ENCODE data around the gene GLB1L. TPM values are rescaled to one million over a fixed set of nuclear protein-coding genes. Genes with fewer than 3 reads are reported as not detected.

GLB1L gene
- total RNA-seq, 1 donor from 2014 or later: 7.2 TPM

DNA sequence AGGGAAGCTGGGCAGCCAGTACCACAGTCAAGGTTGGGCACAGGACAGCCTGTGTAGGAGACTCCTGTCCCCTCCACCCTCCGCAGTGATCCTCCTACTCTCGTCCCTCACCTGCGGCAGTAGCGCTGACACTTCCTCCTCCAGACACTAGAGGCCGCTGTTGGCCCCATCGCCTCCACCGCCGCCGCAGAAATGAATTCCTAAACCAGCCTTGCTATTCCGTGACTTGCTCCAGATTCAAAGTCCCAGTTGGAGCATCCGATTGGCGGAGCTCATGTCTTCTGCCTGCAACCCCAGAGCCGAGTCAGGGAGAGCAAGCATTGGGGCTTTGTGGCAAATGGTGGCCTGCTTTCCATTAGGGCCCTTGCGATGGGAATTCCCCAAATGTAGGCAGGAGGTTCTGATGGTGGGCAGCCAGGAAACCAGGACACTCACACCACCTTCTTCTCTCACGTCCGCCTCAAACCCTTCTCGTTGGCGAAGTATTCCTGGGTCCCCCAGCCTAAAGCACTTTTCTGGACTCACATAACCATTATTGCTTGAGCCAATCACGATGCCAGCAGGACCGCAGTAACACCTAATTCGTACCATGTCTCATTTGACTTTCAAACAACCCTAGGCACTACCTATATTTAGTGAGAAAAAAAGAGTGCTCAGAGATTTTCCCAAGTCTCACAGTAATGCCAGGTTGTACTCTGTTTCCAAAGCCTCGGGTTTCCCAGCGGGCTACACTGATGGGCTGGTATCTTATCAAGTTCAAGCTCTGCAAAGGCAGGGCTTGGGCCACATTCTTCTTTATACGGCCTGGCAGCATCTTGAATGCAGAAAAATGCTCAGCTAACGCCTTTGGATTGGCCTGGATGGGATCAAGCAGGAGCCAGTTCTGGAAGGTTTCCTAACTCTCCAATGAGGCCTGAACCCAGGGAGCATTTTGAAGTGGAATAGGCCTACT, 32.7 kb upstream of the GLB1L start:
- no peaks in the 10 kb centered on the region for H3K9me3 ChIP-seq (ENCODE audit: low read depth)
- H3K9ac ChIP-seq: no peak overlapping the region
- peak; percentile 83 for DNase-seq (ENCODE audit: low spot score)
- peaks cover 7% of the 10 kb centered on the region for H3K27me3 ChIP-seq
- H3K27ac ChIP-seq: no peak overlapping the region
- H2AFZ ChIP-seq (replicated peaks): peak overlapping the region; percentile 54
- H3F3A ChIP-seq (ENCODE audit: low read depth): peaks cover 13% of the 10 kb centered on the region
- Mint-ChIP-seq H3K27me3 (ENCODE audit: insufficient read depth, low read depth) (peaks cover 15% of the 10 kb centered on the region), H3K9me3 (no peaks in the 10 kb centered on the region), H3K27ac (no peak overlapping the region), H3K4me3 (peak overlapping the region; percentile 87), H3K4me1 (peaks cover 36% of the 10 kb centered on the region), H3K36me3 (peaks cover 4% of the 10 kb centered on the region)
- H3K79me2 ChIP-seq (ENCODE audit: low read depth): no peaks in the 10 kb centered on the region
- TF ChIP-seq, protein P1, sequence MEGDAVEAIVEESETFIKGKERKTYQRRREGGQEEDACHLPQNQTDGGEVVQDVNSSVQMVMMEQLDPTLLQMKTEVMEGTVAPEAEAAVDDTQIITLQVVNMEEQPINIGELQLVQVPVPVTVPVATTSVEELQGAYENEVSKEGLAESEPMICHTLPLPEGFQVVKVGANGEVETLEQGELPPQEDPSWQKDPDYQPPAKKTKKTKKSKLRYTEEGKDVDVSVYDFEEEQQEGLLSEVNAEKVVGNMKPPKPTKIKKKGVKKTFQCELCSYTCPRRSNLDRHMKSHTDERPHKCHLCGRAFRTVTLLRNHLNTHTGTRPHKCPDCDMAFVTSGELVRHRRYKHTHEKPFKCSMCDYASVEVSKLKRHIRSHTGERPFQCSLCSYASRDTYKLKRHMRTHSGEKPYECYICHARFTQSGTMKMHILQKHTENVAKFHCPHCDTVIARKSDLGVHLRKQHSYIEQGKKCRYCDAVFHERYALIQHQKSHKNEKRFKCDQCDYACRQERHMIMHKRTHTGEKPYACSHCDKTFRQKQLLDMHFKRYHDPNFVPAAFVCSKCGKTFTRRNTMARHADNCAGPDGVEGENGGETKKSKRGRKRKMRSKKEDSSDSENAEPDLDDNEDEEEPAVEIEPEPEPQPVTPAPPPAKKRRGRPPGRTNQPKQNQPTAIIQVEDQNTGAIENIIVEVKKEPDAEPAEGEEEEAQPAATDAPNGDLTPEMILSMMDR (IDR thresholded peaks at IDR 0.05): peak; percentile 94
- TF ChIP-seq EZH2phosphoT487 (IDR thresholded peaks at IDR 0.05) (no peak), EZH2 (IDR thresholded peaks at IDR 0.05) (peak; percentile 55)
- peaks cover 15% of the 10 kb centered on the region for H3K4me1 ChIP-seq
- H3K36me3 ChIP-seq: no peaks in the 10 kb centered on the region
- H3K4me2 ChIP-seq: peak overlapping the region; percentile 79
- H4K20me1 ChIP-seq (ENCODE audit: low read depth): no peaks in the 10 kb centered on the region
- peak overlapping the region; percentile 12 for H3K4me3 ChIP-seq

DNA sequence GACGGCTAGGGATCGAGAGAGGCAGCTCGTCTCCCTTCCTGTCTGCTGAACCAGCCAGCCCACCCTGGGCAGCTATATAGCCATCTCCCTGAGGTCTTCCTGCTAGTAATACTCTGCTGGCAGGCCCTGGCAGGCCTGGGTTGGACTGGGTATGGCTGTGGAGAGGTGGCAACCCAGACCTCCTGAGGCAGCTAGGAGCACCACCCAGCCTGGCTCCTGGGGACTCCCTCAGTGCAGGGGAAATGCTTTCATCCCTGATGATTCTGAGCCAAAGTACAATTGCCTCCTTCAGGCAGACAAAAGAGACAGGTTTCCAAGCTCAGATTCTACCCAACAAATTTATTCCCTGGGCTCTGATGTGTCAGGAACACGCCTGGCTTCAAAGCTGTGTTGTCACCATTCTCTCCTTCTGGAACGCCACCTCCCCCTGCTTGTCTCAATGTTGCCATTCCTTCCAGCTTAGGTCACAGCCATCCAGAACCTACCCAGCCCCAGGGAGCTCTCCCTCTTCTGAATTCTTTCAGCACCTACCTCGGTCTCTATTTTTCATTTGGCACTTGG, 29.2 kb upstream of the GLB1L start:
- Histone ChIP-seq H3K27me3 (peaks cover 14% of the 10 kb centered on the region), H2AFZ (replicated peaks) (no peak overlapping the region), H3K79me2 (ENCODE audit: low read depth) (no peaks in the 10 kb centered on the region), H3K4me1 (peaks cover 12% of the 10 kb centered on the region), H3K27ac (no peak overlapping the region), H3K36me3 (no peaks in the 10 kb centered on the region), H3K4me3 (no peak overlapping the region), H3K9me3 (ENCODE audit: low read depth) (no peaks in the 10 kb centered on the region), H4K20me1 (ENCODE audit: low read depth) (no peaks in the 10 kb centered on the region), H3K4me2 (no peak overlapping the region), H3F3A (ENCODE audit: low read depth) (peaks cover 13% of the 10 kb centered on the region), H3K9ac (no peak overlapping the region)
- DNase-seq (ENCODE audit: low spot score): no peak
- peaks cover 21% of the 10 kb centered on the region for H3K4me1 Mint-ChIP-seq
- no peaks in the 10 kb centered on the region for H3K9me3 Mint-ChIP-seq
- H3K27me3 Mint-ChIP-seq (ENCODE audit: insufficient read depth, low read depth): peaks cover 19% of the 10 kb centered on the region
- no peak overlapping the region for H3K27ac Mint-ChIP-seq
- no peak overlapping the region for H3K4me3 Mint-ChIP-seq
- no peak for TF ChIP-seq EZH2phosphoT487 (IDR thresholded peaks at IDR 0.05)
- TF ChIP-seq, protein P1 (IDR thresholded peaks at IDR 0.05): no peak
- TF ChIP-seq EZH2 (IDR thresholded peaks at IDR 0.05): no peak
- H3K36me3 Mint-ChIP-seq: no peaks in the 10 kb centered on the region

DNA sequence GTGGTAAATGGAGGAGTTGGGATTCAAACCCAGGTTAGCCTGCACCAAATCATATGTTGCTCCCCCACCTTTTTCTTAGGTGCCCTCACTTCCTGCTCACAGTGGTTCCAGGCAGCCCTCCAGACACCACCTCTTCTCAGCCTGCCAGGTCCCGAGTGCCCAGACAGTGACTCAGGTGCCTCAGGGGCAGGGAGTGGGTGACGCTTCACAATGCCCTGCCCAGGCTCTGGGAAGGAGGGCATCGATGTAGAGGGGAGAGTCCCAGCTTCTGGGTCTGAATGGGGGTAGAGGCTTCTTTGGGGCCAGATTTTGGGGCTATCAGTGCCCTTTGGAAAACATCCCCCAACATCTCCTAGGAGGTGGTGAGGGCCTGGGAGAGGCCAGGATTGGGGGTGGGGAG, 28.7 kb upstream of the GLB1L start:
- no peak for DNase-seq (ENCODE audit: low spot score)
- Histone ChIP-seq H3F3A (ENCODE audit: low read depth) (peaks cover 12% of the 10 kb centered on the region), H2AFZ (replicated peaks) (no peak overlapping the region), H3K4me2 (no peak overlapping the region), H3K9me3 (ENCODE audit: low read depth) (no peaks in the 10 kb centered on the region), H3K79me2 (ENCODE audit: low read depth) (no peaks in the 10 kb centered on the region), H3K9ac (no peak overlapping the region), H3K36me3 (no peaks in the 10 kb centered on the region), H3K4me1 (peaks cover 12% of the 10 kb centered on the region), H4K20me1 (ENCODE audit: low read depth) (no peaks in the 10 kb centered on the region), H3K27me3 (peaks cover 14% of the 10 kb centered on the region), H3K4me3 (no peak overlapping the region), H3K27ac (no peak overlapping the region)
- Mint-ChIP-seq H3K4me3 (no peak overlapping the region), H3K27ac (no peak overlapping the region), H3K4me1 (peaks cover 20% of the 10 kb centered on the region), H3K9me3 (no peaks in the 10 kb centered on the region), H3K27me3 (ENCODE audit: insufficient read depth, low read depth) (peaks cover 19% of the 10 kb centered on the region), H3K36me3 (no peaks in the 10 kb centered on the region)
- TF ChIP-seq EZH2phosphoT487 (IDR thresholded peaks at IDR 0.05): no peak
